Activated T-cell treated with anti-CD3 and anti-CD28 coated beads for 24 hours (primary cell): ENCODE data around the gene PSMC3.

ENCODE experiments used
- DNase-seq: peaks from one replicate; pipeline ENCODE4 v3.0.0-alpha.2; 2020; ENCODE audit warnings: low read depth

Gene PSMC3

DNA sequence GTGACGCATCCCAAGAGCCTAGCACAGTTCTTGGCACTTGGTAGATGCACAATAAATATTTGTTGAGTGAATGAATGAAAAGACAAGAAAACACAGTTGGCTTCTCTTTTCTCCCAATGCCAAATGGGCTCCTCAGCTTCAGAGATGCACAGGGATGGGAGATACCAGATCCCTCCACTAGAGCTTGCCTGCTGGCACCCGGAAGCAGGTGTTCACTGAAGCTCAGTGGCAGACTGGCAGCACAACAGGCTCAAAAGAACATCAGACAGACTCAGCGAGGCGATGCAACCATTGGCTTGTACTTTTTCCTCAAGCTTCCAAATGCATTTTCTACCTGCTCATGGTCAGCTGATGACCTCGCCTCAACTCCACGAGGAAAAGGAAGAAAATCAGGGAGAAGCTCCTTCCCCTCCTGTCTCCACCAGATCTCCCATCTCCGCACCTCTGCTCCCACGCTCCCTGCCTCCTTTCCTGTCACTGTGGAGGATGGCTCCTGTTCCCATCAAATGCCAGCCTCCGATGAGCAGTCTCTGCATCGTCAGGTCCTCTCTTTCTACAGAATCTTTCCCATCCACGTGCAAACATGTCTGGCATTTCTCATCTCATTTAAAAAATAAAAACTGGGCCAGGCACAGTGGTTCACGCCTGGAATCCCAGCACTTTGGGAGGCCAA is 16.9 kb upstream of the PSMC3 start:
- DNase-seq: no peak

DNA sequence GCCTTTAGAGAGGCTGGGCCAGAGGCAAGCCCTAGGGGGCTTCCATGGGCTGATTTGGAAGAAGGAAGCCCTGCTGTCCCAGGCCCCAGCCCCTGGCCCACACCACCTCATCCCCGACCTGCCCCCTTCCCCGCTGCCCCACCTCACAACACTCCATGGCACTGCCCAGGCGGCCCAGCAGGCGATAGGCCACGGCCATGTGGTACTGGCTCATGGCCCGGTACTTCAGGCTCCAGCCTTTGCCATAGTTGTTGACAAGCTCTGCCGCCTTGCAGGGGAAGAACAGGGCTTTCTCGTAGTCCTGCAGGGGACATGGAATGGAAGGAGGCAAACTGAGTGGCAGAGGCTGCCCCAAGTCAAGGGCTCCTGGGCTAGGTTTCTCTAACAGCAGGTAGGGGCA is 16.3 kb upstream of the PSMC3 start:
- DNase-seq: no peak

DNA sequence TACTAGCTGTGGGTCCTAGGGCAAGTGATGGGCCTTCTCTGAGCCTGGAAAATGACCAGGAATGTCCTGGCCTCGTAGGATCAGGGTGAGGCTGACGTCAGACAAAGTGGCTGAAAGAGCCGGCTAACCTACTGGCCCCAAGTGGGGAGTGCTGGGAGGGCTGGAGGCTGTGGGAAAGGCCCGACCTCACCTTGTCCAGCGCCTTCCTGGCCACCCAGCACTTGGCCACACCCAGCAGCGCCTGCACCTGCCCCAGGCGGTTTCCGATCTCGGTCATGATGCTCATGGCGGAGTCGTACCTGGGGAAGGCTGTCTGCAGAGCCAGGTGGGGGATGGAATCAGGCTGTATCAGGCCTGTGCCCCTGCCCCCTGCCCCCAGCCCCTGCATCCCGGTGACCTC is 15.2 kb upstream of the PSMC3 start:
- no peak for DNase-seq

DNA sequence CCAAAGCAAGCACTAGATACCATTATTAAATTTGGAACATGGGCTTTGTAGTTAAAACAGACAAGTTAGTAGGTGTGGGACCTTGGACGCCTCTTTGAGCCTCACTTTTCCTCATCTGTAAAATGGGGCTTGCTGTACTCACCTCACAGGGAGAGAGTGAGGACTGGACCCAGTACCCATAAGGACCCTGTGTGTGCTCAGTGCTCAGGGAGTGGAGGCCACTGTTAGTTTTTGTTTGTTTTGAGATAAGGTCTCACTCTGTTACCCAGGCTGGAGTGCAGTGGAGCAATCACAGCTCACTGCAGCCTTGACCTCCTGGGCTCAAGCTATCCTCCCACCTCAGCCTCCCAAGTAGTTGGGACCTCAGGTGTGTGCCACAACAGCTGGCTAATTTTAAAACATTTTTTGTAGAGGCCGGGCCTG is 13.8 kb upstream of the PSMC3 start:
- DNase-seq: no peak

DNA sequence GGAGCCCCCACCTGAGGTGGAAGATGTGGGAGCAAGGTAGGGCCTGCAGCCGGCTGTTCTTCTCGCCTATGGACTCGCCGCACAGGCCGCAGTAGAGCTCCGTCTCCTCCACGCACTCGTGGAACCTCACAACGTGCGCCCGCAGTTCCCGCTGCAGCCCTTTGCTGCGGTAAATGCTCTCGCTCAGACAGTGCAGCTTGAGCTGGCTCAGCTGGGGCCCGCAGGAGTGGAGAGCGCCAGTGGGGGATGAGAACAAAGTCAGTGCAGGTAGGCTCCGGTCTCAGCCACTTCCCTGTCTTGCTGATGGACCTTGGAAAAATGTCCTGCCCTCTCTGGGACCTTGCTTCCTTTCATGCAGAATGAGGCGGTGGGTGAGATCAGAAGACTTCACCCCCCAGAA is 12.5 kb upstream of the PSMC3 start:
- no peak for DNase-seq

DNA sequence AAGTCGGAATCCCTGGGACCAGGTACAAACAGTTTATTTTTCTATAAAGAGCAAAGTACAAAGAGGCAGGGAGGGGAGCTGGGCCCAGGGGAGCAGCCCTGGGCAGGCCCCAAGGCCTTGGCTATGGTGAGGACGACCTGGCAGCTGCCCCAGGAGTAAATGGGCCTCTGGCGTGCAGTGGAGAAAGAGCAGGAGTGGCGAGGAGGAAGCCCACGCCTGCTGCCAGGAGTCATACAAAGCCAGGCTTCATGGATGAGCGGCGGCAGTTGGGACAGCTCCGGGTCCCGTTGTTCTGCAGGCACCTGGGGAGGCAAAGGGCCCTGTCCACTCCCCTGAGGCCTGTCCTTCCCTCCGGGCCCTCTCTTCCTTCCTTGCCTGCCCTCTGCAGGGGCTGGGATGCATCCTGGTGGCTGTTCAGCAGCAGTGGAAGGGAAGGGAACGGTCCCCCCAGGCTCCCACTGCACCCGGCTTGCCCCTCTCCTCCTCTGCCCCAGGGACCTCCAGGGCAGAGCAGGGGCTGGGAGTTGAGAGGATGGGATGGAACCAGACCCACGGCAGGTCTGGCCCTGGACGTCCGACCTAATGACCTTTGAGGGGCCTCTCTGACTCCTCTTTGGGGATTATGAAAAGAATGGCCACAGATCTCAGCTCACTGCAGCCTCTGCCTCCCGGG is 11.6 kb upstream of the PSMC3 start:
- DNase-seq: no peak

DNA sequence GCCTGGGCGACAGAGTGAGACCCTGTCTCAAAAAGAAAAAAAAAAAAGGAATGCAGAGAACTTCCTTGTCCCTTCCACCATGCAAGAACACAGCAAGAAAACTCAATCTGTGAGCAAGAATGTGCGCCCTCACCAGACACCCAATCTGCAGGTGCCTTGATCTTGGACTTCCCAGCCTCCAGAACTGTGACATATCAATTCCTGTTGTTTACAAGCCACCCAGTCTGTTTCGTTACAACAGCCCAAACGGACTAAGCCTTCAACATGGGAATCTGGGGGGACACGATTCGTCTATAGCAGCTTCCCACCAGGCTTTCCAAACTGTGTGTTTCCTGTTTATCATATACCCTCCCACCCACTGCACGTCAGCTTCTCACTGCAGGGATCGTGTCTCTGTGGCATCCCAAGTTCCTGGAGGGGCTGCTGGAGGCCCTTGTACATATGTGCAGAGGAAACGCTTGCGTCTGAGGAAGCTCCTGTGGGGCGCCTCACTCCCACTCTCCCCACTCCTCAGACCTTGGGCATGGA is 11.0 kb upstream of the PSMC3 start:
- no peak for DNase-seq

DNA sequence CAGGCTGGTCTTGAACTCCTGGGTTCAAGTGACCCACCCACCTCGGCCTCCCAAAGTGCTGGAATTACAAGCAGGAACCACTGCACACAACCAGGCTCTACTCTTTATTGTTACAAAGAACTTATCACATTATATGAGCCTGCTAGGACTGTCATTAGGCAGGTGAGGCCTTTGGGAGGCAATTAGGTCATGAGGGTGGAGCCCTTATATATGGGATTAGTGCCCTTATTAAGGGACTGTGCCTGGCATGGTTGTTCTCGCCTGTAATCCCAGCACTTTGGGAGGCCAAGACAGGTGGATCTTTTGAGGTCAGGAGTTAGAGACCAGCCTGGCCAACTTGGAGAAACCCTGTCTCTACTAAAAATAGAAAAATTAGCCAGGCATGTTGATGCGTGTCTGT is 10.5 kb upstream of the PSMC3 start:
- DNase-seq: no peak

DNA sequence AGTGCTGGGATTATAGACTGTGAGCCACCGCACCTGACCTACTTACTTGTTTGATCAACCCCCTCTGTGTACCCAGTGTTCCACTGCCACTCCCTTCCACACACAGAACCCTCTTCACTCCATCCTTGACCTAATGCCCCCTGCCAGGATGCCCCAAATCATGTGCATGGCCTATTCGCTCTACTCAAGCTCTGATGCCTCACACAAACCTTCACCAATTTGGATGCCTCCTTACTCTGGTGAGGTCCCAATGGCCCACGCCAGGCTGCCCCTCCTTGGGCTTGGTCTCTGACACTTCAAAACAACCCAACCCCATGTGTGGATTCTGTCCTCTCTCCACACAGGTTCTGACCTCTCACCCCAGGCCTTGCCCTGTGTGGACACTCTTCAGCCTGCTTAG is 9.4 kb upstream of the PSMC3 start:
- DNase-seq: no peak

DNA sequence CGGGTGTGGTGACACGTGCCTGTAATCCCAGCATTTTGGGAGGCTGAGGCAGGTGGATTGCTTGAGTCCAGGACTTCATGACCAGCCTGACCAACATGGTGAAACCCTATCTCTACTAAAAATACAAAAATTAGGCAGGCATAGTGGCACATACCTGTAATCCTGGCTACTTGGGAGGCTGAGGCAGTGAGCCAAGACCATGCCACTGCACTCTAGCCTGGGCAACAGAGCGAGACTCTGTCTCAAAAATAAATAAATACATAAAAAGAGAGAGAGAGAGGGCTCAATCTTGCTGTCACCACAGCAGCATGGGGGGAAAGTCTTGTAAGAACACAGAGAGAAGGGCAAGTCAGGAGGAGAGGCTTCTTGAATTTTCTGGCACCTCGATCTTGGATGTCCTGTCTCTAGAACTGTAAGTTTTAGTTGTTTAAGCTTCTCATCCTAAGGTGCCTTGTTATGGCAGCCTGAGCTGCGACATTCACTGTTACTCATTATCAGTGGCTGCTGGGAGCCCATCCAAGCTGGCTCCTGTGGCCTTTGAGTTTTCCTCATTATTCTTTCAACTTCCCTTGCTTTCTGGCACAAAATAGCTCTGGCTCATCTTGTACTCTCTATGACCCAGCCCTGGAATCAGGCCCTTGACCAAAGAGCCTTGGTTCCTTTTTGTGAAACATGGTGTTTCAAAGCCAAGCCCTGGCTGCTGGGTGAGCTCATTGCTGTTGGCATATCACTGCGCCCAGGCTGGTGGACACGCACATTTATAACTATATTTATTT is 8.0 kb upstream of the PSMC3 start:
- DNase-seq: no peak

DNA sequence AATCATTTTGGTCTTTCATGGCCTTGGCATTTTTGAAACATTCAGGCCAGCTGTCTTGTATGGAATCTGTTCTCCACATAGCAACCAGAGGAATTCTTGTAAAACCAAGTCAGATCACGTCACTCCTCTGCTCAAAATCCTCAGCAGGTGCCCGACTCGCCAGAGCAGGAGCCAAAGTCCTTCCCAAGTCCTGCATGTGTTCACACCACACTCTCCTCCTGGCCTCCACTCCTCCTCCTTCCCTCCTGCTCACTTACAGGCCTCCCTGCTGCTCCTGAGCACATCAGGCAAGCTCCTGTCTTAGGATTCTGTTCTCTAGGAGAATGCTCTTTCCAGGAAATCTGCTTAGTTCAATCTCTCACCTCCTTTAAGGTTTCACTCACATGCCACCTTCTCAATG is 6.9 kb upstream of the PSMC3 start:
- no peak for DNase-seq

DNA sequence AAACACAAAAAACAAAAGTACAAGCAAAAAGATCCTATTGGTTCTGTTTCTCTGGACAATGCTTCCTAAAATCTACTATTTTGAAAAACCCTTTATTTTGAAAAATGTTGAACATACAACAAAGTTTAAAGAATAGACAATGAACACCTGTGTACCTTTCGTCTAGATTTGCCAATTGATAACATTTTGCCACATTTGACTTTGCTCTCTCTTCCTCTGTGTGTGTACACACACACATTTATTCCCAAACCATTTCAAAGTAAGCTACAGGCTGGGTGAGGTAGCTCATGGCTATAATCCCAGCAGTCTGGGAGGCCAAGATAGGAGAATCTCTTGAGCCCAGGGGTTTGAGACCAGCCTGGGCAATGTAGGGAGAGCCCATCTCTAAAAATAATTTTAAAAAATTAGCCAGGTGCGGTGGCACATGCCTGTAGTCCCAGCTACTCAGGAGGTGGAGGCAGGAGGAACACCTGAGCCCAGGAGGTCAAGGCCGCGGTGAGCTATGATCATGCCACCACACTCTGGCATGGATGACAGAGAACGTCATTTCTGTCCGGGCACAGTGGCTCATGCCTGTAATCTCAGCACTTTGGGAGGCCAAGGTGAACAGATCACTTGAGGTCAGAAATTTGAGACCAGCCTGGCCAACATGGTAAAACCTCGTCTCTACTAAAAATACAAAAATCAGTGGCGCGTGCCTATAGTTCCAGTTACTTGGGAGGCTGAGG is 5.3 kb upstream of the PSMC3 start:
- no peak for DNase-seq

DNA sequence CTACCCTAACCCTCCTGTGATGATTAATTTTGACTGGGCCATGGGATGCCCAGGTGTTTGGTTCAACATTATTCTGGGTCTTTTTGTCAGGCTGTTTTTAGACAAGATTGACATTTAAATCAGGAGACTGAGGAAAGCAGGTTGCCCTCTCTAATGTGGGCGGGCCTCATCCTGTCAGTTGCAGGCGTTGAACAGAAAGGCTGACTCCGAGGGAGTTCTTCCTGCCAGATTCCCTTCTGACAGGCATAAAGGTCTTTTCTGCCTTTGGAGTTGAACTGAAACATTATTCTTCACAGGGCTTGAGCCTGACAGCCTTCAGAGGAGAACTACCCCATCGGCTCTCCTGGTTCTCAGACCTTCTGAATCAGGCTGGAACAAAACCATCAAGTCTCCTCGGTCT is 4.3 kb upstream of the PSMC3 start:
- DNase-seq: no peak

DNA sequence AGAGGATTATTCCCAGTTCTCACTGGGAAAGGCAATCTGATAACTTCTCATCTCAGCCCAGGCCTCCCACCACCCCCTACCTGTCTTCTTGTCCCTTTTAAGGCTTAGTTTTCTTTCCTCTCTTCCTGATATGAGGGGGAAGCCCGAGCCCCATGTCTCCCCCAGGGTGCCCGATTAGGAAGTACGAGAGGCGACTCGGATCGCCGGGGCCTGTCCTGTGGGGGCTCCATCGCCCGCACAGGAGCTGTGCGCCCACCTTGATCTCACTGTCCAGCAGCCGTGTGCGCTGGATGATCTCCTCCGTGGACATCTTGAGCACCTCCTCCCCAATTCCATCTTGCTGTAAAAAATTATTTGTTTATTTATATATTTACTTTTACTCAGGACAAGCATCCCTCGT is 628 bp downstream of the PSMC3 start:
- DNase-seq: no peak

DNA sequence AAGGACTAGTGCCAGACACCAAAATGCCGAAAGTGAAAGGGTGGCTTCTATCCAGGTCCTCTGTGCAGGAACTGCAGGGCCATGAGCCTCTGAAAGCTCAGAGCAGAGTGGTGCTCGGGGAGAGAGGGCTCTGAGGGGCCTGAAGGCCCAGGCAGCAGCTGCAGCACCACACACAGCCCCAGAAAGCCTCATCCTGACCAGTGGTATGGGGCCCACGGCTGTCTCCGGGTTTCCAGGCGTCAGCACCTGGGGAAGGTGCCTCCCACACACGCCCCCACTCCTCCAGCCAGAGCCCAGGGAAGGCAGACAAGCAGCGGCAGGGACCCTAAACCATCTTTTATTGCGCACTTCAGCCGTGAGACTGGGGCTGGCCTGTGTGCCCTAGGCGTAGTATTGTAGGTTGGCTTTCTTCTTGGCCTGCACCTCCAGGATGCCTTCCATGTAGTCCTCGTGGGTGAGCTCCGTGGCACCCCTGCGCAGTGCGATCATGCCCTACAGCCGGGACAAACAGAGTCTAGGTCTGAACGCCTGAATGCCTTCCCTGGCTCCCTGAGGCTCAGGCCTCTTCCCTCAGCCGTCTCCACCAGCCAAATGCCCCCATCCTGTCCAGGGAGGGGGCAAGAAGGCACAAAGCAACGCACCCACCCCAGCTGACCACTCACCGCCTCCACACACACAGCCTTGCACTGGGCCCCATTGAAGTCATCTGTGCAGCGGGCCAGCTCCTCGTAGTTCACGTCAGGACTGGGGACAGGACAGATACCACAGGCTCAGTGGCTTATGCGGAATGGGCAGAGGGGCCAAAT is 7.6 kb downstream of the PSMC3 start:
- no peak for DNase-seq

DNA sequence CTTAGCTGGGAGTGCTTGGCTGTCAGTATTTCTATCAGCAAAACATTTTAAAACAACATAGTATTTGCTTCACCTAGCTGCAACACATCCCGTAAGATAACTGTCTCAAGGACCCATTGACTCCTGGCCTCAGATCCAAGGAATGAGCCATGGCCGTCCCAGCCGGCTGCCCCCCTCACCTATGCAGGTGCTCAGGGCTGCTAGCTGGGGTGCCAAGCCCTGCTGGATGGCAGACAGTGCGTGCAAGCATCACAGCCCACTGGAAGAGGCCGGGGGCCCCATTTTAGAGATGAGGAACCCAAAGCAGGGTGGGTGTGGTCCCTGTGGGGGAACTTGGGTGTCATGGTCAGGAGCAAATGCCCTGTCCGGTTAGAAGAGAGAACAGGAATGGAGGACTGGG is 8.5 kb downstream of the PSMC3 start:
- DNase-seq: no peak

DNA sequence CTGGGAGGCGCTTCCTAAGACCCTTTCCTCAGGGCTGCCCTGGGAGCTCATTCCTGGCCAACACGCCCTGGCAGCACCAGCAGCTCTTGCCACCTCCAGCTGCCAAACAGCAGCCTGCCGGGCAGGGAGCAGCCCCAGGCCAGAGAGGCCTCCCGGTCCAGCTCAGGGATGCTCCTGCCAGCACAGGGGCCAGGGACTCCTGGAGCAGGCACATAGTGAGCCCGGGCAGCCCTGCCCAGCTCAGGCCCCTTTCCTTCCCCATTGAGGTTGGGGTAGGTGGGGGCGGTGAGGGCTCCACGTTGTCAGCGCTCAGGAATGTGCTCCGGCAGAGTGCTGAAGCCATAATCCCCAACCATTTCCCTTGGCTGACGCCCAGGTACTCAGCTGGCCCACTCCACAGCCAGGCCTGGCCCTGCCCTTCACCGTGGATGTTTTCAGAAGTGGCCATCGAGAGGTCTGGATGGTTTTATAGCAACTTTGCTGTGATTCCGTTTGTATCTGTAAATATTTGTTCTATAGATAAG is 10.2 kb downstream of the PSMC3 start:
- no peak for DNase-seq

DNA sequence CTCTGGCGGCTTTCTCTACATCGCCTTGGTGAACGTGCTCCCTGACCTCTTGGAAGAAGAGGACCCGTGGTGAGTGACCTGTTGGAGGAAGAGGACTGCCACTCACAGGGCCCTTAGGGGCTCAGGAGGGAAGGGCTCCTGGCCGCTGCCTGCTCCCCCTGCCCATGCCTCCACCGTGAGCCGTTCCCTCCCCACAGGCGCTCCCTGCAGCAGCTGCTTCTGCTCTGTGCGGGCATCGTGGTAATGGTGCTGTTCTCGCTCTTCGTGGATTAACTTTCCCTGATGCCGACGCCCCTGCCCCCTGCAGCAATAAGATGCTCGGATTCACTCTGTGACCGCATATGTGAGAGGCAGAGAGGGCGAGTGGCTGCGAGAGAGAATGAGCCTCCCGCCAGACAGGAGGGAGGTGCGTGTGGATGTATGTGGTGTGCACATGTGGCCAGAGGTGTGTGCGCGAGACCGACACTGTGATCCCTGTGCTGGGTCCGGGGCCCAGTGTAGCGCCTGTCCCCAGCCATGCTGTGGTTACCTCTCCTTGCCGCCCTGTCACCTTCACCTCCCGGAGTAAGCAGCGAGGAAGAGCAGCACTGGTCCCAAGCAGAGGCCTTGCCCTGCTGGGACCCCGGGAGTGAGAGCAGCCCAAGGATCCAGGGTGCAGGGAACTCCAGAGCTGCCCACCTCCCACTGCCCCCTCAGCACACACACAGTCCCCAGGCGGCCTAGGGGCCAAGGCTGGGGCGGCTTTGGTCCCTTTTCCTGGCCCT is 11.0 kb downstream of the PSMC3 start:
- DNase-seq: no peak

DNA sequence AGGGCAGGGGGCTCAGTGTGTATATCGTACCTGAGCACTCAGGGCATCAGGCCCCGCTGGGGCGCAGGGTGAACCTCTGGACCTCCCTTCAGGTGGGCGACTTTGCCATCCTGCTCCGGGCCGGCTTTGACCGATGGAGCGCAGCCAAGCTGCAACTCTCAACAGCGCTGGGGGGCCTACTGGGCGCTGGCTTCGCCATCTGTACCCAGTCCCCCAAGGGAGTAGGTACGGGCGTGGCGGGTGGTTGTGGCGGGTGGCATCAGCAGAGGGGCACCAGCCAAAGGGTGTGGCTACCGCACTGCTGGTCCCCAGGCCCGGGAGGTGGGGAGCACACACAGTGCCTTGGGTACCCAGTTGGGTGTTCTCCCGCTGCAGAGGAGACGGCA is 11.6 kb downstream of the PSMC3 start:
- no peak for DNase-seq

DNA sequence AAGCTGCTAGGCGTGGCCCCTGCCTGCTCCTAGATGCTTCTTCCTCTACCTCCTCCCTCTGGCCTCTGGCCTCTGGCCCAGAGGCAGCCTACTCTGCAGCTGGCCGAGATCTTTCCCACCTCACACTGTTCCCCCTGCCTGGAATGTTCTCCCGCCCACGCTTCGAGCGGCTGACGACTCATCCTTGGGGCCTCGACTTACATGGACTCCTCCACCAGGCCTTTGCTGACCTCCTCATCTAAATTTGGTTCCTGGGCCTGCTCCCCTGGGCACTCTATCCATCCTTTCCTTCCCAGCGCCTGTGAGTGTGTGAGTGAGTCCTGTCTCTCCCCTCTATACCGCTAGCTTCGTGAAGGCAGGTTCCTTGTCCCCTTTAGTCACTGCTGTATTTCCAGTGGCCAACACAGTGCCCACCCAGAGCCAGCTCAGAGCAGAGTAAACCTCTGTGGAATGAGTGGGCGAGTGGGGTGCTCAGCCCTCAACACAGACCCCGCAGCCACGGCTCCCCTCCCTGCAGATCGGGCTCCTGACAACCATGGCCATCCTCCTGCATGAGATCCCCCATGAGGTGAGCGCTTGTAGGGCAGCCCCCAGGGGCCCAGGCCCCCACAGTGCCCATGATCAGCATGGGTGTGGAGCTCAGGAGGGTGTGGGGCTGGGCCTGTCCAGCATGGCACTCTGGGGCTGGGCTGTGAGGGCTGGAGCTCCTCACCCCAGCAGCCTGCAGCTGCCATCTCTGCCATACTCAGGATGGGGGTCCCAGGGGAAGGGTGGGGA is 12.1 kb downstream of the PSMC3 start:
- no peak for DNase-seq
